Neural progenitor cell (in vitro differentiated cells): ENCODE data around the gene SPSB3. TPM values are rescaled to one million over a fixed set of nuclear protein-coding genes. Genes with fewer than 3 reads are reported as not detected.

Experiments
- DNase-seq: peaks from one replicate; pipeline ENCODE4 v3.0.0-alpha.2; 2016; ENCODE audit warnings: low spot score
- H2AFZ ChIP-seq: fragments of 200-600 bp; sonication (generic); replicated peaks from 2 replicates; pipeline ENCODE4 v1.6.1; 2016; ENCODE audit warnings: antibody characterized with exemption
- H3F3A ChIP-seq: fragments of 200-600 bp; sonication (generic); 2 replicates; pipeline ENCODE4 v1.6.1; 2016; ENCODE audit warnings: antibody characterized with exemption, low read depth
- H3K27ac ChIP-seq: fragments of 200-600 bp; sonication (generic); 2 replicates; pipeline ENCODE4 v1.5.1; 2016; ENCODE audit warnings: mild to moderate bottlenecking
- H3K27me3 ChIP-seq: fragments of 200-600 bp; sonication (generic); 2 replicates; pipeline ENCODE4 v1.6.1; 2016; ENCODE audit warnings: mild to moderate bottlenecking, moderate library complexity
- H3K36me3 ChIP-seq: fragments of 200-600 bp; sonication (generic); 2 replicates; pipeline ENCODE4 v1.5.1; 2016
- H3K4me1 ChIP-seq: fragments of 200-600 bp; sonication (generic); 2 replicates; pipeline ENCODE4 v1.6.1; 2016; ENCODE audit warnings: mixed run types
- H3K4me2 ChIP-seq: fragments of 200-600 bp; sonication (generic); 2 replicates; pipeline ENCODE4 v1.6.1; 2016
- H3K4me3 ChIP-seq: fragments of 200-600 bp; sonication (generic); 2 replicates; pipeline ENCODE4 v1.5.1; 2016
- H3K79me2 ChIP-seq: fragments of 200-600 bp; sonication (generic); 2 replicates; pipeline ENCODE4 v1.6.1; 2016; ENCODE audit warnings: low read depth
- H3K9ac ChIP-seq: fragments of 200-600 bp; sonication (generic); 2 replicates; pipeline ENCODE4 v1.6.1; 2016
- H3K9me3 ChIP-seq: fragments of 200-600 bp; sonication (generic); 2 replicates; pipeline ENCODE4 v1.5.1; 2016; ENCODE audit warnings: low read depth
- H4K20me1 ChIP-seq: fragments of 200-600 bp; sonication (generic); 2 replicates; pipeline ENCODE4 v1.6.1; 2016; ENCODE audit warnings: low read depth
- H3K27ac Mint-ChIP-seq: 3 replicates; pipeline ENCODE4 v1.8.0; 2021; ENCODE audit warnings: mixed read lengths
- H3K27me3 Mint-ChIP-seq: 2 replicates; pipeline ENCODE4 v1.8.0; 2022; ENCODE audit warnings: low read depth, mild to moderate bottlenecking, inconsistent platforms, moderate library complexity, mixed read lengths; ENCODE audit not compliant: insufficient read depth
- H3K36me3 Mint-ChIP-seq: 3 replicates; pipeline ENCODE4 v1.8.0; 2021; ENCODE audit warnings: mixed read lengths
- H3K4me1 Mint-ChIP-seq: 3 replicates; pipeline ENCODE4 v1.8.0; 2021; ENCODE audit warnings: mixed read lengths
- H3K4me3 Mint-ChIP-seq: 3 replicates; pipeline ENCODE4 v1.8.0; 2021; ENCODE audit warnings: mild to moderate bottlenecking, moderate library complexity, mixed read lengths
- H3K9me3 Mint-ChIP-seq: 3 replicates; pipeline ENCODE4 v1.8.0; 2020; ENCODE audit warnings: mixed read lengths
- CTCF ChIP-seq: fragments of 200-600 bp; sonication (generic); IDR thresholded peaks from 2 replicates; pipeline ENCODE4 v1.5.1; 2017; ENCODE audit warnings: antibody characterized with exemption, mild to moderate bottlenecking
- EZH2 ChIP-seq: fragments of 200-600 bp; sonication (generic); IDR thresholded peaks from 2 replicates; pipeline ENCODE4 v1.6.1; 2017; ENCODE audit warnings: antibody characterized with exemption, mild to moderate bottlenecking, moderate library complexity
- EZH2phosphoT487 ChIP-seq: fragments of 200-600 bp; sonication (generic); IDR thresholded peaks from 2 replicates; pipeline ENCODE4 v1.6.1; 2017; ENCODE audit warnings: antibody characterized with exemption
- total RNA-seq: library from RNA; depleted of rRNA; stranded (reverse); fragments of >200 nt; gene quantifications from 2 replicates; pipeline ENCODE4 v1.2.3, GENCODE V29; 2015; ENCODE audit warnings: low replicate concordance

SPSB3 gene
- total RNA-seq, 1 donor from 2014 or later: 18.7 TPM

GRCh38 chr16:1794221-1794871, 12.0 kb upstream of the SPSB3 start:
- Histone ChIP-seq H3K27me3 (no peaks in the 10 kb centered on the region), H2AFZ (no peak overlapping the region), H3K9me3 (no peaks in the 10 kb centered on the region), H4K20me1 (no peaks in the 10 kb centered on the region), H3K9ac (no peak overlapping the region), H3K79me2 (no peaks in the 10 kb centered on the region), H3K4me1 (no peaks in the 10 kb centered on the region), H3K4me3 (no peak overlapping the region), H3K27ac (no peak overlapping the region), H3F3A (no peaks in the 10 kb centered on the region), H3K36me3 (no peaks in the 10 kb centered on the region), H3K4me2 (no peak overlapping the region)
- TF ChIP-seq EZH2 (no peak), EZH2phosphoT487 (no peak), CTCF (no peak)
- Mint-ChIP-seq H3K27ac (no peak overlapping the region), H3K36me3 (peaks cover 5% of the 10 kb centered on the region), H3K9me3 (peaks cover 7% of the 10 kb centered on the region), H3K27me3 (no peaks in the 10 kb centered on the region), H3K4me3 (no peak overlapping the region), H3K4me1 (no peaks in the 10 kb centered on the region)
- DNase-seq: no peak

GRCh38 chr16:1793578-1794220, 11.3 kb upstream of the SPSB3 start, which contains the start of gene IGFALS:
TSS of gene IGFALS (minus strand) at chr16:1793705. CDS start at chr16:1793652, 53 bp downstream.
- peaks cover 6% of the 10 kb centered on the region for H3K36me3 Mint-ChIP-seq
- H3K4me3 ChIP-seq: no peak within 1 kb of the TSS
- no peak for TF ChIP-seq CTCF
- TF ChIP-seq EZH2: no peak
- no peak for TF ChIP-seq EZH2phosphoT487
- no peaks in the 10 kb centered on the region for H3K4me1 ChIP-seq
- H3K4me1 Mint-ChIP-seq: no peaks in the 10 kb centered on the region
- no peaks in the 10 kb centered on the region for H3K27me3 Mint-ChIP-seq
- H3K4me3 Mint-ChIP-seq: no peak within 1 kb of the TSS
- H3K27me3 ChIP-seq: no peaks in the 10 kb centered on the region
- H4K20me1 ChIP-seq: no peaks in the 10 kb centered on the region
- no peaks in the 10 kb centered on the region for H3F3A ChIP-seq
- no peak within 1 kb of the TSS for H3K27ac Mint-ChIP-seq
- H3K27ac ChIP-seq: no peak within 1 kb of the TSS
- H3K9me3 ChIP-seq: no peaks in the 10 kb centered on the region
- H3K79me2 ChIP-seq: no peaks in the 10 kb centered on the region
- no peak for DNase-seq
- peaks cover 3% of the 10 kb centered on the region for H3K9me3 Mint-ChIP-seq
- no peak within 1 kb of the TSS for H2AFZ ChIP-seq
- H3K4me2 ChIP-seq: no peak within 1 kb of the TSS
- no peak within 1 kb of the TSS for H3K9ac ChIP-seq
- H3K36me3 ChIP-seq: no peaks in the 10 kb centered on the region

GRCh38 chr16:1792836-1793577, 10.6 kb upstream of the SPSB3 start:
- peaks cover 3% of the 10 kb centered on the region for H3K9me3 Mint-ChIP-seq
- no peak for TF ChIP-seq EZH2
- no peak for TF ChIP-seq EZH2phosphoT487
- no peak for TF ChIP-seq CTCF
- H3K4me1 Mint-ChIP-seq: no peaks in the 10 kb centered on the region
- no peak overlapping the region for H3K27ac Mint-ChIP-seq
- Histone ChIP-seq H3F3A (no peaks in the 10 kb centered on the region), H3K79me2 (no peaks in the 10 kb centered on the region), H3K4me2 (no peak overlapping the region), H3K9ac (no peak overlapping the region), H3K27me3 (no peaks in the 10 kb centered on the region), H3K9me3 (no peaks in the 10 kb centered on the region), H3K36me3 (no peaks in the 10 kb centered on the region), H4K20me1 (no peaks in the 10 kb centered on the region), H3K4me3 (no peak overlapping the region), H3K4me1 (no peaks in the 10 kb centered on the region), H3K27ac (no peak overlapping the region), H2AFZ (no peak overlapping the region)
- H3K4me3 Mint-ChIP-seq: no peak overlapping the region
- H3K36me3 Mint-ChIP-seq: peaks cover 6% of the 10 kb centered on the region
- H3K27me3 Mint-ChIP-seq: no peaks in the 10 kb centered on the region
- no peak for DNase-seq
